GM18867 (cell line): ENCODE results near the gene ANKRD33B.
"Not testable (repeated sequence)": the region's sequence is repeated elsewhere in the genome, so short reads cannot be mapped to it uniquely, and the experiment has no call there.

Source experiments
- ATAC-seq: cut with Tn5 transposase; IDR thresholded peaks from one replicate; pipeline ENCODE4 v1.9.1; 2021; ENCODE audit warnings: mild to moderate bottlenecking, moderate library complexity; ENCODE audit not compliant: unreplicated experiment

ANKRD33B gene

GRCh38 chr5:10633271-10634049, 69.6 kb downstream of the ANKRD33B start:
- ATAC-seq: no peak

GRCh38 chr5:10634050-10634449, 70.2 kb downstream of the ANKRD33B start:
- ATAC-seq: no peak

- no peak for ATAC-seq
These were observed 70.7 kb downstream of the ANKRD33B start for GRCh38 chr5:10634562-10634961.

GRCh38 chr5:10635257-10635866, 71.5 kb downstream of the ANKRD33B start:
- peak; percentile 69 for ATAC-seq

GRCh38 chr5:10635867-10636350, 72.0 kb downstream of the ANKRD33B start:
- no peak for ATAC-seq

GRCh38 chr5:10636363-10637142, 72.7 kb downstream of the ANKRD33B start:
- ATAC-seq: no peak

- no peak for ATAC-seq
These were observed 74.1 kb downstream of the ANKRD33B start for GRCh38 chr5:10637944-10638343.

GRCh38 chr5:10638723-10639122, 74.9 kb downstream of the ANKRD33B start:
- ATAC-seq: not testable (repeated sequence)

GRCh38 chr5:10639846-10640368, 76.0 kb downstream of the ANKRD33B start:
- no peak for ATAC-seq

GRCh38 chr5:10642367-10642766, 78.5 kb downstream of the ANKRD33B start:
- ATAC-seq: no peak

GRCh38 chr5:10644192-10644591, 80.3 kb downstream of the ANKRD33B start:
- ATAC-seq: no peak

- no peak for ATAC-seq
These were observed 81.3 kb downstream of the ANKRD33B start for GRCh38 chr5:10645146-10645545.

- ATAC-seq: no peak
These were observed 81.8 kb downstream of the ANKRD33B start for GRCh38 chr5:10645671-10646070.

- no peak for ATAC-seq
These were observed 83.8 kb downstream of the ANKRD33B start for GRCh38 chr5:10647640-10648039.

GRCh38 chr5:10648806-10649665, 85.2 kb downstream of the ANKRD33B start:
- no peak for ATAC-seq

- no peak for ATAC-seq
These were observed 86.0 kb downstream of the ANKRD33B start for GRCh38 chr5:10649666-10650380.

GRCh38 chr5:10652151-10652550, 88.3 kb downstream of the ANKRD33B start:
- ATAC-seq: no peak

- no peak for ATAC-seq
These were observed 88.7 kb downstream of the ANKRD33B start for GRCh38 chr5:10652606-10653005.

- no peak for ATAC-seq
These were observed 89.2 kb downstream of the ANKRD33B start for GRCh38 chr5:10653043-10653442.
